GM23338 (cell line): ENCODE data around the gene OCA2.

Source experiments
- CREB1 ChIP-seq: fragments of 250-450 bp; sonication (Bioruptor Pico); IDR thresholded peaks from 2 replicates; pipeline ENCODE4 v1.5.0; 2020; ENCODE audit warnings: low read depth, mild to moderate bottlenecking, moderate library complexity
- CTCF ChIP-seq, 2 experiments: fragments of 200-600 bp in 1 of 2; sonication (generic) in 1 of 2; conservative IDR thresholded peaks; 2 replicates each; pipeline versions ENCODE4 v1.5.1 to v1.6.1; 2016 to 2017; ENCODE audit warnings: antibody characterized with exemption in 2 of 2, low read depth in 2 of 2, mild to moderate bottlenecking in 2 of 2, moderate library complexity in 1 of 2
- EZH2 ChIP-seq: fragments of 200-600 bp; sonication (generic); IDR thresholded peaks from one replicate; pipeline ENCODE4 v1.8.0; 2017; ENCODE audit warnings: antibody characterized with exemption, mild to moderate bottlenecking, low read depth; ENCODE audit not compliant: unreplicated experiment
- EZH2phosphoT487 ChIP-seq: fragments of 200-600 bp; sonication (generic); IDR thresholded peaks from one replicate; pipeline ENCODE4 v1.8.1; 2018; ENCODE audit warnings: antibody characterized with exemption; ENCODE audit not compliant: unreplicated experiment
- JUNB ChIP-seq: IDR thresholded peaks from one replicate; pipeline ENCODE4 v1.6.1; 2016; ENCODE audit warnings: antibody characterized with exemption; ENCODE audit not compliant: unreplicated experiment
- NANOG ChIP-seq: IDR thresholded peaks from 2 replicates; pipeline ENCODE4 v1.6.1; 2016; ENCODE audit warnings: antibody characterized with exemption, borderline replicate concordance
- POLR2AphosphoS5 ChIP-seq: IDR thresholded peaks from 2 replicates; pipeline ENCODE4 v1.6.1; 2016; ENCODE audit warnings: antibody characterized with exemption, low read depth
- TF ChIP-seq, protein P1 (sequence below): IDR thresholded peaks from one replicate; pipeline ENCODE4 v1.6.1; 2018; ENCODE audit warnings: antibody characterized with exemption; ENCODE audit not compliant: unreplicated experiment

GRCh38 chr15:27989427-27989826 is 109.7 kb downstream of the OCA2 start:
- peak; percentile 29 to 39; a peak in 3 of 4 replicates for TF ChIP-seq CTCF (conservative IDR thresholded peaks at IDR 0.05; ENCODE audit: low read depth in 2 of 2)
- TF ChIP-seq EZH2 = no peak
- TF ChIP-seq POLR2AphosphoS5 = no peak
- TF ChIP-seq EZH2phosphoT487 = no peak
- TF ChIP-seq NANOG = no peak
- TF ChIP-seq, protein P1, sequence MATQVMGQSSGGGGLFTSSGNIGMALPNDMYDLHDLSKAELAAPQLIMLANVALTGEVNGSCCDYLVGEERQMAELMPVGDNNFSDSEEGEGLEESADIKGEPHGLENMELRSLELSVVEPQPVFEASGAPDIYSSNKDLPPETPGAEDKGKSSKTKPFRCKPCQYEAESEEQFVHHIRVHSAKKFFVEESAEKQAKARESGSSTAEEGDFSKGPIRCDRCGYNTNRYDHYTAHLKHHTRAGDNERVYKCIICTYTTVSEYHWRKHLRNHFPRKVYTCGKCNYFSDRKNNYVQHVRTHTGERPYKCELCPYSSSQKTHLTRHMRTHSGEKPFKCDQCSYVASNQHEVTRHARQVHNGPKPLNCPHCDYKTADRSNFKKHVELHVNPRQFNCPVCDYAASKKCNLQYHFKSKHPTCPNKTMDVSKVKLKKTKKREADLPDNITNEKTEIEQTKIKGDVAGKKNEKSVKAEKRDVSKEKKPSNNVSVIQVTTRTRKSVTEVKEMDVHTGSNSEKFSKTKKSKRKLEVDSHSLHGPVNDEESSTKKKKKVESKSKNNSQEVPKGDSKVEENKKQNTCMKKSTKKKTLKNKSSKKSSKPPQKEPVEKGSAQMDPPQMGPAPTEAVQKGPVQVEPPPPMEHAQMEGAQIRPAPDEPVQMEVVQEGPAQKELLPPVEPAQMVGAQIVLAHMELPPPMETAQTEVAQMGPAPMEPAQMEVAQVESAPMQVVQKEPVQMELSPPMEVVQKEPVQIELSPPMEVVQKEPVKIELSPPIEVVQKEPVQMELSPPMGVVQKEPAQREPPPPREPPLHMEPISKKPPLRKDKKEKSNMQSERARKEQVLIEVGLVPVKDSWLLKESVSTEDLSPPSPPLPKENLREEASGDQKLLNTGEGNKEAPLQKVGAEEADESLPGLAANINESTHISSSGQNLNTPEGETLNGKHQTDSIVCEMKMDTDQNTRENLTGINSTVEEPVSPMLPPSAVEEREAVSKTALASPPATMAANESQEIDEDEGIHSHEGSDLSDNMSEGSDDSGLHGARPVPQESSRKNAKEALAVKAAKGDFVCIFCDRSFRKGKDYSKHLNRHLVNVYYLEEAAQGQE = no peak
- TF ChIP-seq JUNB = no peak
- TF ChIP-seq CREB1 = no peak
